Panc1 (cell line): ENCODE data around the gene DSG4.

ENCODE experiments used
- CTCF ChIP-seq: fragments of 450-650 bp; IDR thresholded peaks from 2 replicates; pipeline ENCODE4 v1.5.1; 2017; ENCODE audit warnings: mild to moderate bottlenecking
- POLR2AphosphoS5 ChIP-seq: IDR thresholded peaks from 2 replicates; pipeline ENCODE4 v1.6.1; 2012; ENCODE audit warnings: mild to moderate bottlenecking, low read depth, low read length, moderate library complexity
- SIN3A ChIP-seq: IDR thresholded peaks from 2 replicates; pipeline ENCODE4 v1.6.1; 2012; ENCODE audit warnings: low read depth, mild to moderate bottlenecking, low read length, moderate library complexity, borderline replicate concordance; ENCODE audit not compliant: insufficient read depth
- TCF7L2 ChIP-seq: IDR thresholded peaks from 2 replicates; pipeline ENCODE4 v1.6.1; 2011; ENCODE audit warnings: mild to moderate bottlenecking, low read depth, low read length, inconsistent platforms

DNA sequence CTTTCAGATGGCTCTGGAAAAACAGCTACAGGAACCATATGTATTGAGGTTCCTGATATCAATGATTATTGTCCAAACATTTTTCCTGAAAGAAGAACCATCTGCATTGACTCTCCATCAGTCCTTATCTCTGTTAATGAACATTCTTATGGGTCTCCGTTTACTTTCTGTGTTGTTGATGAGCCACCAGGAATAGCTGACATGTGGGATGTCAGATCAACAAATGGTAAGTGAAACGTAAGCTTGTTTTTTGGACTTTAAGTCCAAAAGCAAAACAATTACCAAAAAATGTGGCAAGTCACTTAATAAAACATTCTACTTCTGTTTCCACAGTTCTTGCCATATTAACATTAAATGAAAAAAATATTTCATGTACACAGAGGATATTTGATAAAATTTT is 26.8 kb downstream of the DSG4 start:
- TF ChIP-seq CTCF (no peak), TCF7L2 (no peak), POLR2AphosphoS5 (no peak), SIN3A (no peak)
